NB4 (cell line): ENCODE measurements around the gene DUSP14.
"Not testable (repeated sequence)": the region's sequence is repeated elsewhere in the genome, so short reads cannot be mapped to it uniquely, and the experiment has no call there.

Experiments
- CTCF ChIP-seq: IDR thresholded peaks from one replicate; pipeline ENCODE4 v1.5.1; 2012; ENCODE audit warnings: low read depth, low read length
- MYC ChIP-seq: IDR thresholded peaks from 2 replicates; pipeline ENCODE4 v1.6.1; 2011; ENCODE audit warnings: low read depth, low read length
- POLR2A ChIP-seq: IDR thresholded peaks from 2 replicates; pipeline ENCODE4 v1.6.1; 2011; ENCODE audit warnings: mild to moderate bottlenecking; ENCODE audit not compliant: insufficient read length; ENCODE audit errors: extremely low read depth

GRCh38 chr17:37441369-37442014 lies 48.2 kb upstream of the DUSP14 start:
- not testable (repeated sequence) for TF ChIP-seq CTCF, POLR2A, MYC
